Neural cell (in vitro differentiated cells): ENCODE measurements around the gene KHSRP. TPM values are rescaled to one million over a fixed set of nuclear protein-coding genes. Genes with fewer than 3 reads are reported as not detected.
A peak's percentile ranks its signal among the peaks of the same experiment; 100 is the strongest.

Experiments used
- H2AFZ ChIP-seq: fragments of 200-600, 300-800 bp; sonication (generic), shearing (Covaris generic); 2 replicates; pipeline ENCODE4 v1.6.0; 2014; ENCODE audit warnings: low read depth, mild to moderate bottlenecking, antibody characterized with exemption, low read length, moderate library complexity
- H3F3A ChIP-seq: fragments of 200-600 bp; shearing (Covaris generic); 2 replicates; pipeline ENCODE4 v1.6.1; 2016; ENCODE audit warnings: mild to moderate bottlenecking, moderate library complexity, mixed read lengths, antibody characterized with exemption, low read length; ENCODE audit not compliant: insufficient read depth, poor library complexity, severe bottlenecking
- H3K27ac ChIP-seq: fragments of 200-600, 300-800 bp; sonication (generic), shearing (Covaris generic); 2 replicates; pipeline ENCODE4 v1.5.1; 2014; ENCODE audit warnings: mild to moderate bottlenecking, low read length, moderate library complexity
- H3K27me3 ChIP-seq: fragments of 300-800, 200-600 bp; sonication (generic), shearing (Covaris generic); 2 replicates; pipeline ENCODE4 v1.6.0; 2014; ENCODE audit warnings: mild to moderate bottlenecking, low read depth, low read length, moderate library complexity; ENCODE audit not compliant: insufficient read depth
- H3K36me3 ChIP-seq: fragments of 300-800, 200-600 bp; sonication (generic), shearing (Covaris generic); 2 replicates; pipeline ENCODE4 v1.5.1; 2014; ENCODE audit warnings: mild to moderate bottlenecking, antibody characterized with exemption, low read length, moderate library complexity; ENCODE audit not compliant: insufficient read depth
- H3K4me2 ChIP-seq: fragments of 300-800, 200-600 bp; sonication (generic), shearing (Covaris generic); 2 replicates; pipeline ENCODE4 v1.6.0; 2014; ENCODE audit warnings: mild to moderate bottlenecking, low read length
- H3K4me3 ChIP-seq: fragments of 300-800, 200-600 bp; sonication (generic), shearing (Covaris generic); 2 replicates; pipeline ENCODE4 v1.5.1; 2014; ENCODE audit warnings: mild to moderate bottlenecking, low read length, moderate library complexity
- H3K79me2 ChIP-seq: fragments of 200-600 bp; shearing (Covaris generic); replicated peaks from 2 replicates; pipeline ENCODE4 v1.6.0; 2014; ENCODE audit warnings: mild to moderate bottlenecking, low read length, moderate library complexity; ENCODE audit not compliant: insufficient read depth
- H3K9ac ChIP-seq: fragments of 300-800, 200-600 bp; sonication (generic), shearing (Covaris generic); 2 replicates; pipeline ENCODE4 v1.6.1; 2016; ENCODE audit warnings: mild to moderate bottlenecking, low read length, mixed read lengths
- H3K9me2 ChIP-seq: fragments of 200-600 bp; shearing (Covaris generic); 2 replicates; pipeline ENCODE4 v1.6.1; 2016; ENCODE audit warnings: mild to moderate bottlenecking, low read length, mixed read lengths; ENCODE audit not compliant: insufficient read depth
- H3K9me3 ChIP-seq: fragments of 200-600, 300-800 bp; sonication (generic), shearing (Covaris generic); 2 replicates; pipeline ENCODE4 v1.6.1; 2016; ENCODE audit warnings: mild to moderate bottlenecking, mixed run types, low read length, moderate library complexity, mixed read lengths
- H4K20me1 ChIP-seq: fragments of 200-600 bp; shearing (Covaris generic); 2 replicates; pipeline ENCODE4 v1.6.1; 2016; ENCODE audit warnings: mild to moderate bottlenecking, mixed run types; ENCODE audit not compliant: insufficient read depth
- EP300 ChIP-seq: fragments of 450-650 bp; conservative IDR thresholded peaks from 2 replicates; pipeline ENCODE4 v1.6.1; 2014; ENCODE audit warnings: antibody characterized with exemption, mild to moderate bottlenecking, moderate library complexity; ENCODE audit not compliant: poor library complexity, severe bottlenecking
- EZH2 ChIP-seq: fragments of 200-600, 300-800 bp; shearing (Covaris generic), sonication (generic); IDR thresholded peaks from 2 replicates; pipeline ENCODE4 v1.6.1; 2014; ENCODE audit warnings: antibody characterized with exemption, low read length, borderline replicate concordance, mild to moderate bottlenecking; ENCODE audit not compliant: insufficient read depth, poor library complexity, severe bottlenecking
- MXI1 ChIP-seq: fragments of 450-650 bp; conservative IDR thresholded peaks from 2 replicates; pipeline ENCODE4 v1.6.1; 2014; ENCODE audit warnings: antibody characterized with exemption, mild to moderate bottlenecking; ENCODE audit not compliant: poor library complexity, severe bottlenecking
- POLR2AphosphoS5 ChIP-seq: IDR thresholded peaks from 2 replicates; pipeline ENCODE4 v1.6.1; 2012
- RAD21 ChIP-seq: fragments of 450-650 bp; conservative IDR thresholded peaks from 2 replicates; pipeline ENCODE4 v1.6.1; 2014; ENCODE audit warnings: antibody characterized with exemption, mild to moderate bottlenecking, moderate library complexity
- SMC3 ChIP-seq: fragments of 450-650 bp; conservative IDR thresholded peaks from 2 replicates; pipeline ENCODE4 v1.6.1; 2014; ENCODE audit warnings: antibody characterized with exemption, mild to moderate bottlenecking, moderate library complexity; ENCODE audit not compliant: poor library complexity
- TAF1 ChIP-seq: IDR thresholded peaks from 2 replicates; pipeline ENCODE4 v1.6.1; 2012; ENCODE audit warnings: low read depth
- polyA plus RNA-seq: library from polyadenylated mRNA; depleted of rRNA; stranded (reverse); fragments of >200 nt; gene quantifications from 2 replicates; pipeline ENCODE4 v1.2.3, GENCODE V29; 2014
- TF ChIP-seq, protein P1 (sequence below): fragments of 450-650 bp; IDR thresholded peaks from 2 replicates; pipeline ENCODE4 v1.5.1; 2014; ENCODE audit warnings: antibody characterized with exemption, mild to moderate bottlenecking, moderate library complexity; ENCODE audit not compliant: poor library complexity, severe bottlenecking
- TF ChIP-seq, protein P2 (sequence below): IDR thresholded peaks from 2 replicates; pipeline ENCODE4 v1.6.1; 2012; ENCODE audit warnings: borderline replicate concordance

Gene KHSRP
- polyA plus RNA-seq, 1 donor from 2014 or later = 33.3 TPM

DNA sequence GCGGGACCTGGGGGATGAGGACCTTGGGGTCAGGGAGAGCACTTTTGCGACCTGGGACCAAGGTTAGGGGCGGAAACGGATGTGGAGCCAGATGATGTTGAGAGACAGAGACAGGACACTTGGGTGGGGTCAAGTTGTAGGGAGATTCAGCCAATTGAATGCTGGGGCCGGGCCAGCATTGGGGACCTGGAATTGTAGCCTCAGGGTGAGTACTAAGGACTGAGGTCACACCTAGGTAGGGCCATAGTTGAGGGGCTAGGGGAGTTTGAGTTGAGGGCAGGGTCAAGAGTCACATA lies 50.9 kb downstream of the KHSRP start:
- peak overlapping the region; percentile 73 for H3K4me2 ChIP-seq
- H3K27ac ChIP-seq = peak overlapping the region; percentile 97
- peak overlapping the region; percentile 94 for H3K9ac ChIP-seq
- H2AFZ ChIP-seq = no peak overlapping the region
- H4K20me1 ChIP-seq = no peaks in the 10 kb centered on the region
- no peaks in the 10 kb centered on the region for H3K27me3 ChIP-seq
- H3K36me3 ChIP-seq = no peaks in the 10 kb centered on the region
- H3F3A ChIP-seq = no peaks in the 10 kb centered on the region
- H3K9me2 ChIP-seq = no peaks in the 10 kb centered on the region
- no peaks in the 10 kb centered on the region for H3K9me3 ChIP-seq
- H3K4me3 ChIP-seq = peak overlapping the region; percentile 78
- no peaks in the 10 kb centered on the region for H3K79me2 ChIP-seq
- no peak for TF ChIP-seq TAF1
- TF ChIP-seq EZH2 = no peak
- no peak for TF ChIP-seq SMC3
- TF ChIP-seq EP300 = no peak
- no peak for TF ChIP-seq RAD21
- TF ChIP-seq, protein P1, sequence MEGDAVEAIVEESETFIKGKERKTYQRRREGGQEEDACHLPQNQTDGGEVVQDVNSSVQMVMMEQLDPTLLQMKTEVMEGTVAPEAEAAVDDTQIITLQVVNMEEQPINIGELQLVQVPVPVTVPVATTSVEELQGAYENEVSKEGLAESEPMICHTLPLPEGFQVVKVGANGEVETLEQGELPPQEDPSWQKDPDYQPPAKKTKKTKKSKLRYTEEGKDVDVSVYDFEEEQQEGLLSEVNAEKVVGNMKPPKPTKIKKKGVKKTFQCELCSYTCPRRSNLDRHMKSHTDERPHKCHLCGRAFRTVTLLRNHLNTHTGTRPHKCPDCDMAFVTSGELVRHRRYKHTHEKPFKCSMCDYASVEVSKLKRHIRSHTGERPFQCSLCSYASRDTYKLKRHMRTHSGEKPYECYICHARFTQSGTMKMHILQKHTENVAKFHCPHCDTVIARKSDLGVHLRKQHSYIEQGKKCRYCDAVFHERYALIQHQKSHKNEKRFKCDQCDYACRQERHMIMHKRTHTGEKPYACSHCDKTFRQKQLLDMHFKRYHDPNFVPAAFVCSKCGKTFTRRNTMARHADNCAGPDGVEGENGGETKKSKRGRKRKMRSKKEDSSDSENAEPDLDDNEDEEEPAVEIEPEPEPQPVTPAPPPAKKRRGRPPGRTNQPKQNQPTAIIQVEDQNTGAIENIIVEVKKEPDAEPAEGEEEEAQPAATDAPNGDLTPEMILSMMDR = no peak
- no peak for TF ChIP-seq MXI1
- TF ChIP-seq POLR2AphosphoS5 = no peak
- TF ChIP-seq, protein P2, sequence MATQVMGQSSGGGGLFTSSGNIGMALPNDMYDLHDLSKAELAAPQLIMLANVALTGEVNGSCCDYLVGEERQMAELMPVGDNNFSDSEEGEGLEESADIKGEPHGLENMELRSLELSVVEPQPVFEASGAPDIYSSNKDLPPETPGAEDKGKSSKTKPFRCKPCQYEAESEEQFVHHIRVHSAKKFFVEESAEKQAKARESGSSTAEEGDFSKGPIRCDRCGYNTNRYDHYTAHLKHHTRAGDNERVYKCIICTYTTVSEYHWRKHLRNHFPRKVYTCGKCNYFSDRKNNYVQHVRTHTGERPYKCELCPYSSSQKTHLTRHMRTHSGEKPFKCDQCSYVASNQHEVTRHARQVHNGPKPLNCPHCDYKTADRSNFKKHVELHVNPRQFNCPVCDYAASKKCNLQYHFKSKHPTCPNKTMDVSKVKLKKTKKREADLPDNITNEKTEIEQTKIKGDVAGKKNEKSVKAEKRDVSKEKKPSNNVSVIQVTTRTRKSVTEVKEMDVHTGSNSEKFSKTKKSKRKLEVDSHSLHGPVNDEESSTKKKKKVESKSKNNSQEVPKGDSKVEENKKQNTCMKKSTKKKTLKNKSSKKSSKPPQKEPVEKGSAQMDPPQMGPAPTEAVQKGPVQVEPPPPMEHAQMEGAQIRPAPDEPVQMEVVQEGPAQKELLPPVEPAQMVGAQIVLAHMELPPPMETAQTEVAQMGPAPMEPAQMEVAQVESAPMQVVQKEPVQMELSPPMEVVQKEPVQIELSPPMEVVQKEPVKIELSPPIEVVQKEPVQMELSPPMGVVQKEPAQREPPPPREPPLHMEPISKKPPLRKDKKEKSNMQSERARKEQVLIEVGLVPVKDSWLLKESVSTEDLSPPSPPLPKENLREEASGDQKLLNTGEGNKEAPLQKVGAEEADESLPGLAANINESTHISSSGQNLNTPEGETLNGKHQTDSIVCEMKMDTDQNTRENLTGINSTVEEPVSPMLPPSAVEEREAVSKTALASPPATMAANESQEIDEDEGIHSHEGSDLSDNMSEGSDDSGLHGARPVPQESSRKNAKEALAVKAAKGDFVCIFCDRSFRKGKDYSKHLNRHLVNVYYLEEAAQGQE = no peak

DNA sequence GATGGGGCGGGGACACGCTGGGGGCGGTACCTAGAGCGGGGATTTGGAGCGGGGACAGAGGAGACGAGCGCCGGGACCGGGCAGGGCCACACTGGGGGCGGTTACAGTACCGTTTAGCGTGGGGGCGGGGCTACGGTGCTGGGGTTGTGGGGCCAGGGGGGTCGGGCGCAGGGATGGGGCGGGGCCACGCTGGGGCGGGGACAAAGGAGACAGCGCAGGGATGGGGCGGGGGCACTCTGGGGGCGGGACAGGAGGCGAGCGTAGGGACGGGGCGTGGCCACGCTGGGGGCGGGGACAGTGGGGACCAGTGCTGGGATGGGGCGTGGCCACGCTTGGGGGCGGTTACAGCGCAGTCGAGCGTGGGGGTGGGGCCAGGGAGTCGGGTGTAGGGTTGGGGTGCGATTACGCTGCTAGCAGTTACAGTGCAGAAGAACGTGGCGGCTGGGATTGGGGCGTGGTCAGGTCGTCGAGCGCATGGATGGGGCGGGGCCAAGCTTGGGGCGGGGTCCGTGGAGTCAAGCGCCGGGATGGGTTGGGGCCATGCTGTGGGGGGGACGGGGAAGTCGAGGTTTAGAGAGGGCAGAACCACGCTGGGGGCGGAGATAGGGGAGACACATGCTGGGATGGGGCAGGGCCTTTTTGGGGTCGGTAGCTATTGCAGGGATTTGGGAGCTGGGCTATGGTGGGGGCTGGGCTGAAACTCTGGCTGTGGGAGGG lies 51.4 kb downstream of the KHSRP start:
- Histone ChIP-seq H3K9ac (peak overlapping the region; percentile 94), H3K36me3 (no peaks in the 10 kb centered on the region), H3K4me3 (peak overlapping the region; percentile 78), H3K4me2 (peak overlapping the region; percentile 73), H3K27ac (peak overlapping the region; percentile 97), H3K9me2 (no peaks in the 10 kb centered on the region), H4K20me1 (no peaks in the 10 kb centered on the region), H3K27me3 (no peaks in the 10 kb centered on the region), H3F3A (no peaks in the 10 kb centered on the region), H3K9me3 (no peaks in the 10 kb centered on the region), H3K79me2 (no peaks in the 10 kb centered on the region), H2AFZ (peak overlapping the region; percentile 32)
- TF ChIP-seq POLR2AphosphoS5 = no peak
- peak; percentile 36 for TF ChIP-seq MXI1
